HepG2 (cell line): ENCODE measurements around the gene SDF2. TPM values are rescaled to one million over a fixed set of nuclear protein-coding genes. Genes with fewer than 3 reads are reported as not detected.
A peak's percentile ranks its signal among the peaks of the same experiment; 100 is the strongest.

Experiments
- FOXK1 ChIP-seq: sonication (generic); formaldehyde crosslinking; IDR thresholded peaks from 2 replicates; pipeline ENCODE4 v1.4.0; 2020; ENCODE audit warnings: low read depth, missing genetic modification reagents, borderline replicate concordance
- HOXA7 ChIP-seq: sonication (generic); formaldehyde crosslinking; IDR thresholded peaks from 2 replicates; pipeline ENCODE4 v1.8.1; 2022; ENCODE audit warnings: mild to moderate bottlenecking, missing genetic modification reagents, moderate library complexity
- KDM5B ChIP-seq: sonication (generic); formaldehyde crosslinking; IDR thresholded peaks from 2 replicates; pipeline ENCODE4 v1.4.0; 2020; ENCODE audit warnings: missing genetic modification reagents, mild to moderate bottlenecking, borderline replicate concordance
- KDM6A ChIP-seq: IDR thresholded peaks from 2 replicates; pipeline ENCODE4 v1.6.1; 2016; ENCODE audit warnings: low read depth
- MBNL3 ChIP-seq: fragments of 250-450 bp; sonication (Bioruptor Pico); conservative IDR thresholded peaks from 2 replicates; pipeline ENCODE4 v1.8.0; 2022; ENCODE audit warnings: mild to moderate bottlenecking, inconsistent platforms
- RAD21 ChIP-seq: fragments of 450-650 bp; formaldehyde crosslinking; IDR thresholded peaks from 2 replicates; pipeline ENCODE4 v1.5.0; 2020; ENCODE audit warnings: mild to moderate bottlenecking
- SOX6 ChIP-seq, 2 experiments: fragments of 450-650 bp in 1 of 2; sonication (generic) in 1 of 2; formaldehyde crosslinking in 1 of 2; IDR thresholded peaks; 2 replicates each; pipeline versions ENCODE4 v1.4.0 to v1.6.1; 2017 to 2020; ENCODE audit warnings: antibody characterized with exemption in 1 of 2, mild to moderate bottlenecking in 1 of 2, missing genetic modification reagents in 1 of 2
- ZNF160 ChIP-seq: sonication (generic); formaldehyde crosslinking; IDR thresholded peaks from 2 replicates; pipeline ENCODE4 v1.8.0; 2022; ENCODE audit warnings: mild to moderate bottlenecking, inconsistent platforms, missing genetic modification reagents
- ZNF484 ChIP-seq: sonication (generic); formaldehyde crosslinking; IDR thresholded peaks from 2 replicates; pipeline ENCODE4 v1.5.1; 2020; ENCODE audit warnings: mild to moderate bottlenecking, low read depth, missing genetic modification reagents, borderline replicate concordance
- ZNF550 ChIP-seq: sonication (generic); formaldehyde crosslinking; IDR thresholded peaks from 2 replicates; pipeline ENCODE4 v1.4.0; 2020; ENCODE audit warnings: mild to moderate bottlenecking, missing genetic modification reagents, borderline replicate concordance
- ZSCAN25 ChIP-seq: sonication (generic); formaldehyde crosslinking; IDR thresholded peaks from 2 replicates; pipeline ENCODE4 v1.8.0; 2022; ENCODE audit warnings: mild to moderate bottlenecking, missing genetic modification reagents
- polyA plus RNA-seq, 8 experiments: library from polyadenylated mRNA; depleted of rRNA in 3 of 8; stranded (reverse) in 7 of 8; unstranded in 1 of 8; fragments of >200 nt; fragmentation: Illumina TruSeq in 4 of 8; extraction: Trizol in 4 of 8; gene quantifications; 2 replicates each; pipeline versions ENCODE4 v1.2.1 to v1.2.3, GENCODE V29; 2011 to 2016; ENCODE audit warnings: low read depth in 4 of 8, missing spikeins in 1 of 8, mixed read lengths in 1 of 8; ENCODE audit not compliant: insufficient read depth in 1 of 8
- total RNA-seq, 5 experiments: library from RNA; depleted of rRNA; stranded (reverse); fragments of >200 nt; fragmentation: Illumina TruSeq; extraction: Trizol; gene quantifications; 2 replicates each; pipeline ENCODE4 v1.2.3, GENCODE V29; 2016; ENCODE audit warnings: low read depth in 1 of 5
- TF ChIP-seq, protein P1 (sequence below): sonication (generic); formaldehyde crosslinking; IDR thresholded peaks from 2 replicates; pipeline ENCODE4 v1.4.0; 2020; ENCODE audit warnings: low read depth, mild to moderate bottlenecking, missing genetic modification reagents
- TF ChIP-seq, protein P2 (sequence below): sonication (generic); formaldehyde crosslinking; IDR thresholded peaks from 2 replicates; pipeline ENCODE4 v1.5.0; 2020; ENCODE audit warnings: missing genetic modification reagents
- TF ChIP-seq, protein P3 (sequence below), 2 experiments: sonication (generic) in 1 of 2; formaldehyde crosslinking in 1 of 2; IDR thresholded peaks; 2 replicates each; pipeline versions ENCODE4 v1.4.0 to v1.6.1; 2016 to 2020; ENCODE audit warnings: borderline replicate concordance in 1 of 2, low read depth in 1 of 2, mild to moderate bottlenecking in 1 of 2, missing genetic modification reagents in 1 of 2
- TF ChIP-seq, protein P4 (sequence below): sonication (generic); formaldehyde crosslinking; IDR thresholded peaks from 2 replicates; pipeline ENCODE4 v1.8.1; 2022; ENCODE audit warnings: low read depth, mild to moderate bottlenecking, missing genetic modification reagents
- TF ChIP-seq, protein P5 (sequence below): sonication (generic); formaldehyde crosslinking; IDR thresholded peaks from 2 replicates; pipeline ENCODE4 v1.5.0; 2020; ENCODE audit warnings: missing genetic modification reagents, mild to moderate bottlenecking, borderline replicate concordance

The SDF2 gene
- total and polyA plus RNA-seq, 2 of the 13 experiments (the other 11 are each of a cell fraction or from before 2014, with no cell fraction given), result 58.2 to 58.4 TPM

GRCh38 chr17:28710861-28711722, 49.4 kb upstream of the SDF2 start (continued):
- TF ChIP-seq, protein P1, sequence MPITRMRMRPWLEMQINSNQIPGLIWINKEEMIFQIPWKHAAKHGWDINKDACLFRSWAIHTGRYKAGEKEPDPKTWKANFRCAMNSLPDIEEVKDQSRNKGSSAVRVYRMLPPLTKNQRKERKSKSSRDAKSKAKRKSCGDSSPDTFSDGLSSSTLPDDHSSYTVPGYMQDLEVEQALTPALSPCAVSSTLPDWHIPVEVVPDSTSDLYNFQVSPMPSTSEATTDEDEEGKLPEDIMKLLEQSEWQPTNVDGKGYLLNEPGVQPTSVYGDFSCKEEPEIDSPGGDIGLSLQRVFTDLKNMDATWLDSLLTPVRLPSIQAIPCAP (CRISPR knock-in tag), result no peak
- TF ChIP-seq HOXA7 (no peak), KDM5B (CRISPR knock-in tag) (no peak; the same call in none of the 2 replicates), FOXK1 (CRISPR knock-in tag) (no peak), MBNL3 (CRISPR knock-in tag) (no peak), RAD21 (CRISPR knock-in tag) (peak; percentile 74; the same call in 1 of the 2 replicates), ZSCAN25 (CRISPR knock-in tag) (peak; percentile 40; the same call in 1 of the 2 replicates), ZNF160 (no peak), ZNF550 (0 out of 2 replicates have a peak, but pooled peaks have one; percentile 40), KDM6A (CRISPR knock-in tag) (no peak), SOX6 (IDR thresholded peaks at IDR 0.05) (no peak), SOX6 (CRISPR knock-in tag; IDR thresholded peaks at IDR 0.05) (peak; percentile 50), ZNF484 (no peak)
- TF ChIP-seq, protein P2, sequence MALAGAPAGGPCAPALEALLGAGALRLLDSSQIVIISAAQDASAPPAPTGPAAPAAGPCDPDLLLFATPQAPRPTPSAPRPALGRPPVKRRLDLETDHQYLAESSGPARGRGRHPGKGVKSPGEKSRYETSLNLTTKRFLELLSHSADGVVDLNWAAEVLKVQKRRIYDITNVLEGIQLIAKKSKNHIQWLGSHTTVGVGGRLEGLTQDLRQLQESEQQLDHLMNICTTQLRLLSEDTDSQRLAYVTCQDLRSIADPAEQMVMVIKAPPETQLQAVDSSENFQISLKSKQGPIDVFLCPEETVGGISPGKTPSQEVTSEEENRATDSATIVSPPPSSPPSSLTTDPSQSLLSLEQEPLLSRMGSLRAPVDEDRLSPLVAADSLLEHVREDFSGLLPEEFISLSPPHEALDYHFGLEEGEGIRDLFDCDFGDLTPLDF (CRISPR knock-in tag), result peak; percentile 85
- TF ChIP-seq, protein P3, sequence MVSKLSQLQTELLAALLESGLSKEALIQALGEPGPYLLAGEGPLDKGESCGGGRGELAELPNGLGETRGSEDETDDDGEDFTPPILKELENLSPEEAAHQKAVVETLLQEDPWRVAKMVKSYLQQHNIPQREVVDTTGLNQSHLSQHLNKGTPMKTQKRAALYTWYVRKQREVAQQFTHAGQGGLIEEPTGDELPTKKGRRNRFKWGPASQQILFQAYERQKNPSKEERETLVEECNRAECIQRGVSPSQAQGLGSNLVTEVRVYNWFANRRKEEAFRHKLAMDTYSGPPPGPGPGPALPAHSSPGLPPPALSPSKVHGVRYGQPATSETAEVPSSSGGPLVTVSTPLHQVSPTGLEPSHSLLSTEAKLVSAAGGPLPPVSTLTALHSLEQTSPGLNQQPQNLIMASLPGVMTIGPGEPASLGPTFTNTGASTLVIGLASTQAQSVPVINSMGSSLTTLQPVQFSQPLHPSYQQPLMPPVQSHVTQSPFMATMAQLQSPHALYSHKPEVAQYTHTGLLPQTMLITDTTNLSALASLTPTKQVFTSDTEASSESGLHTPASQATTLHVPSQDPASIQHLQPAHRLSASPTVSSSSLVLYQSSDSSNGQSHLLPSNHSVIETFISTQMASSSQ (IDR thresholded peaks at IDR 0.05; ENCODE audit: low read depth), result no peak
- TF ChIP-seq, protein P3 (CRISPR knock-in tag; IDR thresholded peaks at IDR 0.05; ENCODE audit: borderline replicate concordance), result peak; percentile 56; the same call in 1 of the 2 replicates
- TF ChIP-seq, protein P4, sequence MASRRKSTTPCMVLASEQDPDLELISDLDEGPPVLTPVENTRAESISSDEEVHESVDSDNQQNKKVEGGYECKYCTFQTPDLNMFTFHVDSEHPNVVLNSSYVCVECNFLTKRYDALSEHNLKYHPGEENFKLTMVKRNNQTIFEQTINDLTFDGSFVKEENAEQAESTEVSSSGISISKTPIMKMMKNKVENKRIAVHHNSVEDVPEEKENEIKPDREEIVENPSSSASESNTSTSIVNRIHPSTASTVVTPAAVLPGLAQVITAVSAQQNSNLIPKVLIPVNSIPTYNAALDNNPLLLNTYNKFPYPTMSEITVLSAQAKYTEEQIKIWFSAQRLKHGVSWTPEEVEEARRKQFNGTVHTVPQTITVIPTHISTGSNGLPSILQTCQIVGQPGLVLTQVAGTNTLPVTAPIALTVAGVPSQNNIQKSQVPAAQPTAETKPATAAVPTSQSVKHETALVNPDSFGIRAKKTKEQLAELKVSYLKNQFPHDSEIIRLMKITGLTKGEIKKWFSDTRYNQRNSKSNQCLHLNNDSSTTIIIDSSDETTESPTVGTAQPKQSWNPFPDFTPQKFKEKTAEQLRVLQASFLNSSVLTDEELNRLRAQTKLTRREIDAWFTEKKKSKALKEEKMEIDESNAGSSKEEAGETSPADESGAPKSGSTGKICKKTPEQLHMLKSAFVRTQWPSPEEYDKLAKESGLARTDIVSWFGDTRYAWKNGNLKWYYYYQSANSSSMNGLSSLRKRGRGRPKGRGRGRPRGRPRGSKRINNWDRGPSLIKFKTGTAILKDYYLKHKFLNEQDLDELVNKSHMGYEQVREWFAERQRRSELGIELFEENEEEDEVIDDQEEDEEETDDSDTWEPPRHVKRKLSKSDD (CRISPR knock-in tag), result no peak
- TF ChIP-seq, protein P5, sequence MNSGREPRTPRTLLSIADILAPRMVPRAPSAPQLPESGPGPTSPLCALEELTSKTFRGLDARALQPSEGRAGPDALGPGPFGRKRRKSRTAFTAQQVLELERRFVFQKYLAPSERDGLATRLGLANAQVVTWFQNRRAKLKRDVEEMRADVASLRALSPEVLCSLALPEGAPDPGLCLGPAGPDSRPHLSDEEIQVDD, result no peak
